ENCODE measurements around the gene STX11. TPM values are rescaled to one million over a fixed set of nuclear protein-coding genes. Genes with fewer than 3 reads are reported as not detected.

Gene STX11
- total and polyA plus RNA-seq, 2 of the 13 experiments (the other 11 are each of a cell fraction or from before 2014, with no cell fraction given), result 0.03 TPM; not detected in 1

- Histone ChIP-seq H4K20me1 (ENCODE audit: insufficient read depth, low read length) (no peaks in the 10 kb centered on the region), H3K36me3 (replicated peaks in 1 of 2; ENCODE audit: control insufficient read depth in 1 of 2, insufficient read depth in 2 of 2, low read length in 2 of 2) (no peaks in the 10 kb centered on the region), H2AFZ (ENCODE audit: low read length) (no peak overlapping the region), H3K9ac (ENCODE audit: insufficient read depth, low read depth, low read length) (no peak overlapping the region), H3K4me1 (ENCODE audit: insufficient read depth, low read length) (no peaks in the 10 kb centered on the region), H3K9me3 (ENCODE audit: low read length) (no peaks in the 10 kb centered on the region), H3K4me2 (ENCODE audit: low read depth, low read length) (no peak overlapping the region), H3K4me3 (replicated peaks in 1 of 3; ENCODE audit: insufficient read depth in 1 of 3, low read depth in 2 of 3, low read length in 3 of 3) (no peak overlapping the region), H3K27ac (ENCODE audit: extremely low read length, insufficient read depth, low read length) (no peak overlapping the region), H3K79me2 (ENCODE audit: insufficient read depth, low read length) (no peaks in the 10 kb centered on the region), H3K27me3 (ENCODE audit: control insufficient read depth in 1 of 2, insufficient read depth in 2 of 2, low read length in 2 of 2) (peaks cover 1 to 11% of the 10 kb centered on the region in 2 experiments; a peak in 2 of 5 replicates)
- no TSS peak for BruUV-seq (replicated peaks)
- TF ChIP-seq PCBP2 (optimal IDR thresholded peaks at IDR 0.05; ENCODE audit: low read depth, low read length, poor library complexity, severe bottlenecking), result no peak
- TF ChIP-seq HIVEP1 (CRISPR knock-in tag; IDR thresholded peaks at IDR 0.05), result no peak
- TF ChIP-seq PHF20 (CRISPR knock-in tag; IDR thresholded peaks at IDR 0.05), result no peak
- FAIRE-seq, result no peak
- no peak for ATAC-seq
- WGBS (ENCODE audit: low lambda C conversion rate), result 42% methylated on average over 3 of the region's 3 CpGs
- no peak for DNase-seq (ENCODE audit: low spot score)
- POLR2A ChIA-PET, result no interaction called here
- in situ Hi-C loops (cut with HindIII; ENCODE audit: extremely low pct_ligation_motif_present, low pct_unique_long_range_greater_than_20kb) (no loop called here), intact Hi-C loops (cut with micrococcal nuclease; ENCODE audit: unreplicated experiment) (no loop called here)
- CTCF ChIA-PET (ENCODE audit: low intra/inter-chr PET ratio, low total read pairs), result no interaction called here
Observed at GRCh38 chr6:144171406-144171805, 21.1 kb downstream of the STX11 start.

GRCh38 chr6:144174006-144174405 is 23.7 kb downstream of the STX11 start:
- 44% methylated on average over 5 of the region's 5 CpGs for WGBS (ENCODE audit: low lambda C conversion rate)
- Histone ChIP-seq H3K27me3 (ENCODE audit: control insufficient read depth in 1 of 2, insufficient read depth in 2 of 2, low read length in 2 of 2) (peaks cover 1 to 11% of the 10 kb centered on the region in 2 experiments; a peak in 2 of 5 replicates), H3K9ac (ENCODE audit: insufficient read depth, low read depth, low read length) (no peak overlapping the region), H3K4me2 (ENCODE audit: low read depth, low read length) (no peak overlapping the region), H3K27ac (ENCODE audit: extremely low read length, insufficient read depth, low read length) (no peak overlapping the region), H3K4me3 (replicated peaks in 1 of 3; ENCODE audit: insufficient read depth in 1 of 3, low read depth in 2 of 3, low read length in 3 of 3) (no peak overlapping the region), H3K79me2 (ENCODE audit: insufficient read depth, low read length) (no peaks in the 10 kb centered on the region), H4K20me1 (ENCODE audit: insufficient read depth, low read length) (no peaks in the 10 kb centered on the region), H3K36me3 (replicated peaks in 1 of 2; ENCODE audit: control insufficient read depth in 1 of 2, insufficient read depth in 2 of 2, low read length in 2 of 2) (no peaks in the 10 kb centered on the region), H2AFZ (ENCODE audit: low read length) (no peak overlapping the region), H3K4me1 (ENCODE audit: insufficient read depth, low read length) (no peaks in the 10 kb centered on the region), H3K9me3 (ENCODE audit: low read length) (no peaks in the 10 kb centered on the region)
- DNase-seq (ENCODE audit: low spot score) (no peak), ATAC-seq (no peak), FAIRE-seq (no peak)
- ChIA-PET CTCF (ENCODE audit: low intra/inter-chr PET ratio, low total read pairs) (no interaction called here), POLR2A (no interaction called here)
- no peak for TF ChIP-seq ZC3H13 (CRISPR knock-in tag; IDR thresholded peaks at IDR 0.05)
- TF ChIP-seq ZEB1 (IDR thresholded peaks at IDR 0.05; ENCODE audit: insufficient replicate concordance, low read depth), result no peak
- no peak for TF ChIP-seq ZNF3 (CRISPR knock-in tag; IDR thresholded peaks at IDR 0.05)
- TF ChIP-seq ZNF816 (CRISPR knock-in tag; IDR thresholded peaks at IDR 0.05; ENCODE audit: borderline replicate concordance), result no peak
- no peak for TF ChIP-seq TCF7L2 (IDR thresholded peaks at IDR 0.05; ENCODE audit: low read depth, low read length)
- TF ChIP-seq TEF (CRISPR knock-in tag; IDR thresholded peaks at IDR 0.05), result no peak
- no peak for TF ChIP-seq ZNF501 (CRISPR knock-in tag; IDR thresholded peaks at IDR 0.05)
- no peak for TF ChIP-seq ZFYVE20 (CRISPR knock-in tag; IDR thresholded peaks at IDR 0.05; ENCODE audit: borderline replicate concordance, low read depth)
- no peak for TF ChIP-seq ZSCAN31 (CRISPR knock-in tag; IDR thresholded peaks at IDR 0.05; ENCODE audit: low read depth)
- TF ChIP-seq ZNF138 (CRISPR knock-in tag; IDR thresholded peaks at IDR 0.05; ENCODE audit: low read depth), result no peak
- no peak for TF ChIP-seq SALL2 (CRISPR knock-in tag; IDR thresholded peaks at IDR 0.05)
- TF ChIP-seq SP140L (CRISPR knock-in tag; IDR thresholded peaks at IDR 0.05; ENCODE audit: borderline replicate concordance), result no peak
- no TSS peak for BruUV-seq (replicated peaks)
- intact Hi-C loops (cut with micrococcal nuclease; ENCODE audit: unreplicated experiment) (no loop called here), in situ Hi-C loops (cut with HindIII; ENCODE audit: extremely low pct_ligation_motif_present, low pct_unique_long_range_greater_than_20kb) (no loop called here)

Measured in HepG2 (cell line).